Bronchial epithelial cell (primary cell): ENCODE data around the gene FBXO44. TPM values are rescaled to one million over a fixed set of nuclear protein-coding genes. Genes with fewer than 3 reads are reported as not detected.

Source experiments
- DNase-seq: peaks from one replicate; pipeline ENCODE4 v3.0.0-alpha.2; 2010; ENCODE audit warnings: low read depth
- FAIRE-seq: peaks from 2 replicates; lab custom pipeline; 2011; peaks lifted over from hg19 to GRCh38; lab: Jason Lieb, UNC
- H3K27me3 ChIP-seq: 2 replicates; pipeline ENCODE4 v1.5.1; 2011; ENCODE audit warnings: low read length; ENCODE audit not compliant: control insufficient read depth, insufficient read depth
- H3K36me3 ChIP-seq: 2 replicates; pipeline ENCODE4 v1.5.1; 2011; ENCODE audit warnings: low read length; ENCODE audit not compliant: control insufficient read depth, insufficient read depth
- H3K4me3 ChIP-seq: 2 replicates; pipeline ENCODE4 v1.5.1; 2011; ENCODE audit warnings: mild to moderate bottlenecking, low read depth, low read length, control low read depth
- CTCF ChIP-seq: IDR thresholded peaks from 2 replicates; pipeline ENCODE4 v1.5.1; 2011; ENCODE audit warnings: mild to moderate bottlenecking, moderate library complexity, low read length, control low read depth, inconsistent platforms; ENCODE audit not compliant: insufficient read depth, severe bottlenecking
- total RNA-seq: library from RNA; depleted of rRNA; stranded (reverse); fragments of >200 nt; gene quantifications from 2 replicates; pipeline ENCODE4 v1.2.1, GENCODE V29; 2014

Gene FBXO44
- total RNA-seq, 1 donor from 2014 or later, result 9.0 TPM

- FAIRE-seq (no peak), DNase-seq (no peak)
- no peak for TF ChIP-seq CTCF
- Histone ChIP-seq H3K27me3 (peaks cover 10% of the 10 kb centered on the region), H3K36me3 (no peaks in the 10 kb centered on the region), H3K4me3 (no peak overlapping the region)
Observed at GRCh38 chr1:11708554-11709350, 54.1 kb downstream of the FBXO44 start.

DNA sequence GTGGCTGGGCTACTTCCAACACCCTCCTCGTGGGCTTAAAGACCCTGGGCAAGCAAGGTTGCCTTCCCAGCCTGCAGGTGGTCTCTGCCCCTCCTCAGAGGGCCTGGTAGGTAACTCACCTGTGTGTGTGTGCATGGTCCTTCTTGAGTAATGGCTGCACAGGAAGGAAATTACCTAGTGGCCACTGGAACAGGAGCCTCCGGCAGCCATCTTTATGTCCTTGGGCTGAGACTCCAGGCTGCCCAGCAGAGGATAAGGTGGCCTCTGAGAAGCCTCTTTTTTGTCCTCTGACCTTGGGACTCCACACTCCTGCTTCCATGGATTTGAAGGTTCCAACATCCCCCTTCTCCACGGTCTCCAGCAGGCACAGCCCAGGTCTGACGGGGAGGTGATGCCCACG lies 56.8 kb downstream of the FBXO44 start:
- DNase-seq, result no peak
- Histone ChIP-seq H3K27me3 (peaks cover 2% of the 10 kb centered on the region), H3K36me3 (no peaks in the 10 kb centered on the region), H3K4me3 (no peak overlapping the region)
- TF ChIP-seq CTCF, result no peak
- no peak for FAIRE-seq

DNA sequence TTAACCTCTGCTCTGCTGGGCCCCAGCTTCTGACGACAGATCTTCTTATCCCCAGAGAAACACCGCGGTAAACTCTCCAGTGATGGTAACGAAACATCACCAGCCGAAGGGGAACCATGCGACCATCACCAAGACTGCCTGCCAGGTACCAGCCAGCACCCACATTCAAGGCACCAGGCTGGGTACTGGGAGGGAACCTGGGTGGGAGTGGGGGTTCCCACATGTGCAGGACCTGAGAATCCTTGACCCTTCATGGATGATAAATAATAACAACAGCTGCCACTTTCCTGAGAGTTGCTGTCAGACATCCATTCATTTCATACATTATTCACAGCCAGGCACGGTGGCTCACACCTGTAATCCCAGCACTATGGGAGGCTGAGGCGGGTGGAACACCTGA lies 57.6 kb downstream of the FBXO44 start:
- no peaks in the 10 kb centered on the region for H3K36me3 ChIP-seq
- DNase-seq (no peak), FAIRE-seq (no peak)
- no peak for TF ChIP-seq CTCF
- no peak overlapping the region for H3K4me3 ChIP-seq
- peaks cover 2% of the 10 kb centered on the region for H3K27me3 ChIP-seq

Other genes with a start within 250 kb of the FBXO44 start
- not detected in 2 replicates for gene DISP3, start 175.7 kb upstream of the FBXO44 start, total RNA-seq
- gene FBXO2, start 448 bp upstream of the FBXO44 start, total RNA-seq, result 49.5 and 75.7 TPM in 2 replicates
- gene FBXO6, start 9.3 kb downstream of the FBXO44 start, total RNA-seq, result 13.2 and 14.2 TPM in 2 replicates
- 41.6 and 44.5 TPM in 2 replicates for gene MAD2L2, start 26.3 kb downstream of the FBXO44 start, total RNA-seq
- not detected in 2 replicates for gene DRAXIN, start 36.8 kb downstream of the FBXO44 start, total RNA-seq
- 48.4 and 55.3 TPM in 2 replicates for gene AGTRAP, start 81.3 kb downstream of the FBXO44 start, total RNA-seq
- gene C1orf167, start 107.3 kb downstream of the FBXO44 start, total RNA-seq, result not detected in 2 replicates
- 16.3 and 21.6 TPM in 2 replicates for gene MTHFR, start 151.1 kb downstream of the FBXO44 start, total RNA-seq
- gene CLCN6, start 151.3 kb downstream of the FBXO44 start, total RNA-seq, result 4.5 and 6.6 TPM in 2 replicates
- not detected in 2 replicates for gene NPPA, start 192.9 kb downstream of the FBXO44 start, total RNA-seq
- not detected in 2 replicates for gene NPPB, start 204.1 kb downstream of the FBXO44 start, total RNA-seq